ENCODE results near the gene FHL1.
"Not testable (repeated sequence)": the region's sequence is repeated elsewhere in the genome, so short reads cannot be mapped to it uniquely, and the experiment has no call there.

- not testable (repeated sequence) for TF ChIP-seq POLR2A (IDR thresholded peaks at IDR 0.05; ENCODE audit: low read length); GATA1 (IDR thresholded peaks at IDR 0.05; ENCODE audit: low read depth, low read length)
Observed at GRCh38 chrX:136167989-136168388, 20.7 kb downstream of the FHL1 start.
